ENCODE measurements around the gene SYTL3. TPM values are rescaled to one million over a fixed set of nuclear protein-coding genes. Genes with fewer than 3 reads are reported as not detected.

Gene SYTL3
- total RNA-seq, 1 donor from 2014 or later: 0.77 TPM

DNA sequence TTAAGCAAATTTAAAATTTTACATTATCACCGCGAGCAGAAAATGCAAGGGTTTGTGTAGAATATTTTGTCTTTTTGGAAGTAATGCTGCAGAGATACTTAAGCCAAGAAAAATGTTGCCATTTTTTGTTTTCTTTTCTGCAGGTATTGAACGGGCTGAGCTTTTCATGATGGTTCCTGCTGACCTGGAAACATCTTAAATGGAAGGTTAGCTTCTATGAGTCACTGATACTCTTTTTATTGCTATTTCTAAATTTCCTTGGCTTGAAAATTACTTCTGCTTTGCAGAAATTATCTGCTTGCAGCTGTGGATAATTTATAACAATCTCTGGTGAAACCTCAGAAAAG lies 12.7 kb downstream of the SYTL3 start:
- no peaks in the 10 kb centered on the region for H3K36me3 Mint-ChIP-seq (ENCODE audit: low read depth, unreplicated experiment)
- DNase-seq (ENCODE audit: low spot score): no peak
- TF ChIP-seq CTCF (IDR thresholded peaks at IDR 0.05; ENCODE audit: unreplicated experiment): no peak
- H3K4me1 Mint-ChIP-seq (ENCODE audit: unreplicated experiment): no peaks in the 10 kb centered on the region
- H3K27me3 Mint-ChIP-seq (ENCODE audit: unreplicated experiment): no peaks in the 10 kb centered on the region
- H3K9me3 Mint-ChIP-seq (ENCODE audit: unreplicated experiment): no peaks in the 10 kb centered on the region
- no peak overlapping the region for H3K27ac Mint-ChIP-seq (ENCODE audit: unreplicated experiment)
- H3K4me3 Mint-ChIP-seq (ENCODE audit: unreplicated experiment): no peak overlapping the region

GRCh38 chr6:158662954-158663624 lies 13.2 kb downstream of the SYTL3 start:
- Mint-ChIP-seq H3K36me3 (ENCODE audit: low read depth, unreplicated experiment) (no peaks in the 10 kb centered on the region), H3K9me3 (ENCODE audit: unreplicated experiment) (no peaks in the 10 kb centered on the region), H3K4me1 (ENCODE audit: unreplicated experiment) (no peaks in the 10 kb centered on the region), H3K27me3 (ENCODE audit: unreplicated experiment) (no peaks in the 10 kb centered on the region), H3K4me3 (ENCODE audit: unreplicated experiment) (no peak overlapping the region), H3K27ac (ENCODE audit: unreplicated experiment) (no peak overlapping the region)
- TF ChIP-seq CTCF (IDR thresholded peaks at IDR 0.05; ENCODE audit: unreplicated experiment): no peak
- DNase-seq (ENCODE audit: low spot score): no peak

DNA sequence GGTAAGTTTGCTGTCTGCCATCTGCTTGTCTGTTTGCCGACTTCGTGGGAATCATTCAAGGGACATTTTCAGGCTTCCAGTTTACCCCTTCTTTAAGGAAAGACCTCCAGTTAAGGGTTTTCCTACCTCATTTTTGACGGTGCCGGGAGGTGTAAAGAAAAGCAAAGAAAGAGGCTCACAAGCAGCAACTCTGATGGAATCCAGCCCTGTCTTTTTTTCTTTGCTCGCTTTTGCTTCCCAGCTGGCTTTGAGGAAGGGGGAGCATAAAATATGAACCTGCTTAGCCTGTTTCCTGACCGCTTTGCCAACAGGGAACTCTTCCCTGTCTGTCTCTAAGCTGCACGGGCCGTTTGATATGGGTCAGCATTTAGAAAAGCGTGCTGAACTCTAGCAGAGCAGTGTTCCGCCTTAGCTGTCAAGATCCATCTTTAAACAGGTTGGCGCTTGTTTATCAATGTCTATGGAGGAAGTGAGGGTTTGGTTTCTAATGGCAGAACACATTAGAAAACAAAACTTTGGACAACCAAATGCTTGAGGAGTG lies 13.8 kb downstream of the SYTL3 start:
- Mint-ChIP-seq H3K27me3 (ENCODE audit: unreplicated experiment) (no peaks in the 10 kb centered on the region), H3K36me3 (ENCODE audit: low read depth, unreplicated experiment) (no peaks in the 10 kb centered on the region), H3K27ac (ENCODE audit: unreplicated experiment) (no peak overlapping the region), H3K4me3 (ENCODE audit: unreplicated experiment) (no peak overlapping the region), H3K4me1 (ENCODE audit: unreplicated experiment) (no peaks in the 10 kb centered on the region), H3K9me3 (ENCODE audit: unreplicated experiment) (no peaks in the 10 kb centered on the region)
- no peak for TF ChIP-seq CTCF (IDR thresholded peaks at IDR 0.05; ENCODE audit: unreplicated experiment)
- no peak for DNase-seq (ENCODE audit: low spot score)

- no peak overlapping the region for H3K4me3 Mint-ChIP-seq (ENCODE audit: unreplicated experiment)
- TF ChIP-seq CTCF (IDR thresholded peaks at IDR 0.05; ENCODE audit: unreplicated experiment): no peak
- H3K4me1 Mint-ChIP-seq (ENCODE audit: unreplicated experiment): no peaks in the 10 kb centered on the region
- no peak overlapping the region for H3K27ac Mint-ChIP-seq (ENCODE audit: unreplicated experiment)
- no peaks in the 10 kb centered on the region for H3K27me3 Mint-ChIP-seq (ENCODE audit: unreplicated experiment)
- H3K36me3 Mint-ChIP-seq (ENCODE audit: low read depth, unreplicated experiment): no peaks in the 10 kb centered on the region
- DNase-seq (ENCODE audit: low spot score): no peak
- no peaks in the 10 kb centered on the region for H3K9me3 Mint-ChIP-seq (ENCODE audit: unreplicated experiment)
Observed at GRCh38 chr6:158665332-158665731, 15.5 kb downstream of the SYTL3 start.

GRCh38 chr6:158666628-158667359 lies 16.9 kb downstream of the SYTL3 start:
- H3K4me1 Mint-ChIP-seq (ENCODE audit: unreplicated experiment): no peaks in the 10 kb centered on the region
- no peaks in the 10 kb centered on the region for H3K27me3 Mint-ChIP-seq (ENCODE audit: unreplicated experiment)
- TF ChIP-seq CTCF (IDR thresholded peaks at IDR 0.05; ENCODE audit: unreplicated experiment): no peak
- no peak overlapping the region for H3K4me3 Mint-ChIP-seq (ENCODE audit: unreplicated experiment)
- no peaks in the 10 kb centered on the region for H3K36me3 Mint-ChIP-seq (ENCODE audit: low read depth, unreplicated experiment)
- DNase-seq (ENCODE audit: low spot score): no peak
- H3K9me3 Mint-ChIP-seq (ENCODE audit: unreplicated experiment): no peaks in the 10 kb centered on the region
- H3K27ac Mint-ChIP-seq (ENCODE audit: unreplicated experiment): no peak overlapping the region

Data from endothelial cell (in vitro differentiated cells).